ENCODE results near the gene EVX1.

GRCh38 chr7:27197137-27198042 lies 45.2 kb upstream of the EVX1 start:
- TF ChIP-seq POLR2A (IDR thresholded peaks at IDR 0.05; ENCODE audit: low read depth) (no peak), POLR2AphosphoS5 (IDR thresholded peaks at IDR 0.05) (no peak)
- TF ChIP-seq, protein P1, sequence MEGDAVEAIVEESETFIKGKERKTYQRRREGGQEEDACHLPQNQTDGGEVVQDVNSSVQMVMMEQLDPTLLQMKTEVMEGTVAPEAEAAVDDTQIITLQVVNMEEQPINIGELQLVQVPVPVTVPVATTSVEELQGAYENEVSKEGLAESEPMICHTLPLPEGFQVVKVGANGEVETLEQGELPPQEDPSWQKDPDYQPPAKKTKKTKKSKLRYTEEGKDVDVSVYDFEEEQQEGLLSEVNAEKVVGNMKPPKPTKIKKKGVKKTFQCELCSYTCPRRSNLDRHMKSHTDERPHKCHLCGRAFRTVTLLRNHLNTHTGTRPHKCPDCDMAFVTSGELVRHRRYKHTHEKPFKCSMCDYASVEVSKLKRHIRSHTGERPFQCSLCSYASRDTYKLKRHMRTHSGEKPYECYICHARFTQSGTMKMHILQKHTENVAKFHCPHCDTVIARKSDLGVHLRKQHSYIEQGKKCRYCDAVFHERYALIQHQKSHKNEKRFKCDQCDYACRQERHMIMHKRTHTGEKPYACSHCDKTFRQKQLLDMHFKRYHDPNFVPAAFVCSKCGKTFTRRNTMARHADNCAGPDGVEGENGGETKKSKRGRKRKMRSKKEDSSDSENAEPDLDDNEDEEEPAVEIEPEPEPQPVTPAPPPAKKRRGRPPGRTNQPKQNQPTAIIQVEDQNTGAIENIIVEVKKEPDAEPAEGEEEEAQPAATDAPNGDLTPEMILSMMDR (IDR thresholded peaks at IDR 0.05) = no peak

Data from esophagus muscularis mucosa (tissue), 3 donors.